ENCODE data around the gene PKHD1.
"Not testable (repeated sequence)": the region's sequence is repeated elsewhere in the genome, so short reads cannot be mapped to it uniquely, and the experiment has no call there.

PKHD1 gene

DNA sequence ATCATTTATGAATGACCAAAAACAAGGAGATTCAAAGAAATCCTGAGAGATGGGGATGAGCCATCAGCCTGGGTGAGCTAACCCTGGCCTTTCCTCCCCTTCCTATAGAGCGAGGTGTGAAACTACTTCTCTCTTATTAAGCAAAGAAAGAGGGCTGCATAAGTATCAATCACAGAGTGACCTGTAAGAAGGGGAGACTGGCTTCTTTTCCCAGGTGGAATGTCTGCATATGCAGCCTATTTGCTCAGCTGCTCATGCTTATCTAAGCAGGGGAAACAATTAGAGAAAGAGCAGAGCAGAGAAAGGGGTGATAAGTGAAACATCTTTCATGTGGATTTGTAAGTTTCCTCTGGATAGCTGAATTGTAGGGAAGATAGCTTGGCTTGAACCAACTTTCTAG lies 160.0 kb downstream of the PKHD1 start:
- DNase-seq (ENCODE audit: low read depth in 2 of 2), result no peak

DNA sequence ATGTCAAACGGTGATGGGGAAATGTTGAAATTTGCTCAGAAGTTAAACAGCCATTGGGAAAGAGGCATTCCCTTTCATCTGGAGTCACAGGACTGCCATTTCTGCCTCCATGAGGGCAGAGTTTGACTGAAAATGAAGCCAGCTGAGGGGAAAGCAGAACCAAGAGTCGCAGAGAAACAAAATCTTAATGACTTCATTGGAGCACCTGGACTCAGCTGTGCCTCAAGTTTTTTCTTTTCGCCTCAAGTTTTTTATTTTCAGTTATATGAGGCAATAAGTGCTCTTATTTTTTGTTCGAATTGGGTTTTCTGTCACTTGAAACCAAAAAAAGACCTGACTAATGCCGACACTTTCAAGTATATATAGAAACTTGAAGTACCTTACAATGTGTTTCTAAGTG lies 161.3 kb downstream of the PKHD1 start:
- no peak for DNase-seq (ENCODE audit: low read depth in 2 of 2)

DNA sequence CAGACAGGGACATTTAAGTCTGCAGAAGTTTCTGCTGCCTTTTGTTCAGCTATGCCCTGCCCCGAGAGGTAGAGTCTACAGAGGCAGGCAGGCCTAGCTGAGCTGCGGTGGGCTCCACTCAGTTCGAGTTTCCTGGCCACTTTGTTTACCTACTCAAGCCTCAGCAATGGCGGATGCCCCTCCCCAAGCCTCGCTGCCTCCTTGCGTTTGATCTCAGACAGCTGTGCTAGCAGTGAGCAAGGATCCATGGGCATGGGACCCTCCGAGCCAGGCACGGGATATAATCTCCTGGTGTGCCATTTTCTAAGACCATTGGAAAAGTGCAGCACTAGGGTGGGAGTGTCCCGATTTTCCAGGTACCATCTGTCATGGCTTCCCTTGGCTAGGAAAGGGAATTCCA lies 164.9 kb downstream of the PKHD1 start:
- not testable (repeated sequence) for DNase-seq (ENCODE audit: low read depth in 2 of 2)

DNA sequence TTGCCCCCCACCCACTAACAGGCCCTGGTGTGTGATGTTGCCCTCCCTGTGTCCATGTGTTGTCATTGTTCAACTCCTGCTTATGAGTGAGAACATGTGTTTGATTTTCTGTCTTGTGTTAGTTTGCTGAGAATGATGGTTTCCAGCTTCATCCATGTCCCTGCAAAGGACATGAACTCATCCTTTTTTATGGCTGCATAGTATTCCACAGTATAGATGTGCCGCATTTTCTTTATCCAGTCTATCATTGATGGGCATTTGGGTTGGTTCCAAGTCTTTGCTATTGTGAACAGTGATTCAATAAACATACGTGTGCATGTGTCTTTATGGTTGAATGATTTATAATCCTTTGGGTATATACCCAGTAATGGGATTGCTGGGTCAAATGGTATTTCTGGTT lies 169.1 kb downstream of the PKHD1 start:
- DNase-seq (ENCODE audit: low read depth in 2 of 2), result not testable (repeated sequence)

DNA sequence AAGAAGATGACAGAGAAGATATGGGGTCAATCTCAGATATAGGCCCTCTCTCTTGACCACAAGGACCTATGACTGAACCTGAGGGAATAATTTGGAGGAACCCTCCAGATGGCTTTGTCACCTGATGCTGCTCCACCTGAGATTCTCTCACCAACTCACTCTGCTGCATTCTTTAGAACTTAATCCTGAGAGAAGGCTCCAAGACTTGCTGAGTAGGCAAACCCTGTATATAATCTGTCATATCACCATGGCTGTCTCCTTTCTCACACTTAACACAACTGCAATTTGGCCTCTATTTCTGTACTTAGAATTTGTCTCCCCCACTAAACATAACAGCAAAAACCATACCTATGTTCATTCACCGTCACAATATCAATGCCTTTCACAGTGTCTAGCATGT lies 172.3 kb downstream of the PKHD1 start:
- DNase-seq (ENCODE audit: low read depth in 2 of 2), result no peak

DNA sequence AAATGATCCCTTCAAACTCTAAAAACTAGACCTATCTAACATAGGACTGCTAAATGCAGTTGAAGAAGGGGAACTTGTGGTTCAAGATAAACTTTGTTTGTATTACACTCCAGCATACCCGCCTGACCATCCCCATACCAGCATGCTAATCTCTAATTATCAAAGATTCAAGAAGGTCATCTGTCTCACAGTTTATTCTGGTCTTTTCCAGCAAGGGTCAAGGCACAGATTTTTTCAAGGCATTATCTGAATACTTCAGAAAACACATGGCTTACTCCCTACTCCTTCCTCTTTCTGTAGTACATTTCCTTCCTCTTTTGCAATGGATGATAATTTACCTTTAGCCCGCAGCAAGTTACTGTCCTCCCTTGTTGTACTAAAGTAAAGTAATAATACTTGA lies 174.1 kb downstream of the PKHD1 start:
- DNase-seq (ENCODE audit: low read depth in 2 of 2), result no peak

DNA sequence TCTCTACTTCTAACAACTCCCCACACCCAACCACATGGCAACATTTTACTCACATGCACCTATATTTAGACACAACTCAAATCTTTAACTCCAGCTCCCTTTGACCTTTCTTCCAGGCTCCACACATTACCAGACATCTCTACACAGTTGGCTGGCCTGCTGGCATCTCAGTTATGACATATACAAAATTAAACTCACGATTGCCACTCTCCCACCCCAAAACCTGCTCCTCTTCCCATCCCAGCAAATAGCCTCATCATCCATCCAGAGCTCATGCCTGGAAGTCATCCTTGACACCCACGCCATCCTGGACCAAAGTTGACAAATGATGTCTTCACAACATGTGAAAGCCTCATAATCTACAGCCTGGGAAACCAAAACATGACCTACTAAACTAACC lies 176.6 kb downstream of the PKHD1 start:
- no peak for DNase-seq (ENCODE audit: low read depth in 2 of 2)

DNA sequence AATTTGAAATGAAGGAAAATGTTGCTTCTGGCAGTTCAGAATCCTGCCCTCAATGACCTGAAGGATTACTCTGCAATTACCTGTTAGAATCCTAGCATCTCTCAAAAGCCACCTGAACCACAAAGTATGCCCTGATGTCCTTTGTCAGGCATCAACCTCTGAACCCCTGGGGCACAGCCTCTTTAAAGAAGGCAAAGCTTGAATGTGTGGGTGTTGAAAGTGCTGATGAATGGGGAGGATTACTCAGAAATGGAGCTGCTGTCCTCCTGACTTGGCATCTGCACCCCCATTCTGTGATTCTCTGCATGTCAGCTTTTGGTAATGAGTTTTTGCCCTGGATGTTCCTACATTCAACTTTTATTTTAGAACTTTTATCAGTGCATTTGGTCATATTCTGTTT lies 179.2 kb downstream of the PKHD1 start:
- DNase-seq (ENCODE audit: low read depth in 2 of 2), result no peak

DNA sequence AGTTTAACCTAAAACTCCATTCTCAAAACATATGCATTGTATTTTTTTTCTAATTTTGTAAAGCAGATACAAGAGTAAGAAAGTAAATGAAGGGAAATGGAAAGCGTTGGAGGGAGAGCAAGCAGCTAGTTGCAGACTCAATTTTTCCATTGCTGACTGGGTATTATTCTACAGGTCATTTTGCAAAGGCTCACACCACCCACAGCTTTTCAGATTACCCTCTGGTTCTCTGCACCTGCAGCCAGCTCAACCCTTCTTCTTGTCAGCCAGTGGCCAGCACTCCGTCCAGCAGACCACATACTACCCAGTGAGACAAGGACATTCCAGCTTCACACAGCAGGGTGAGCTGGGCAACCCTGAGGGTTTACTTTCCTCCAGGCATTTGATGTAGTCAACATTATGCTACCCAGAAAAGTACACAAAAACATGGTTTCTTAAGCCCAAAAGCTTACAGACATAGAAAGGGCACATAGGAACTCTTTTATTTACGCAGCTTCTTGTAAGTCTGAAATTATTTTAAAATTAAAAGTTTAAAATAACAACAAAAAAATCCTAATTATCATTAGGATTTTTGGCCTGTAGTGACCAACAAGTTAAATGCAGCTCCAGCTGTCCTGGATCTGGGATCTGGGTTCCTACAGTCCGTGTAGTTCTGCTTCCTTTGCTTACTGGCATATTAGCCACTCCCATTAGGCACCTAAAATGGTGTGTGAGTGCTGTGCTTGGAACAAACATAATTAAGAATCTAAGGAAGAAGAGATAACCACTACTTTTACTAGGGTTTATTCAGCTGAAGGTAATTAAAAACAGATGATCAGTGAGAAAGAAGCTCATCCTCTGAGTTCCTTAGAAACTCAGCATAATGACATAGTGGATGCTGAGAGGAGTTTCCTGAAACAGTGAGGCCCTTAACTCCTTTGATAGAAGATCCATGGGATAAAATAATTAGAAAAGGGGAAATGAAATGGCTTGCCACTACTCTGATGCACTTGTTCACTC lies 185.3 kb downstream of the PKHD1 start:
- DNase-seq (ENCODE audit: low read depth in 2 of 2), result no peak

DNA sequence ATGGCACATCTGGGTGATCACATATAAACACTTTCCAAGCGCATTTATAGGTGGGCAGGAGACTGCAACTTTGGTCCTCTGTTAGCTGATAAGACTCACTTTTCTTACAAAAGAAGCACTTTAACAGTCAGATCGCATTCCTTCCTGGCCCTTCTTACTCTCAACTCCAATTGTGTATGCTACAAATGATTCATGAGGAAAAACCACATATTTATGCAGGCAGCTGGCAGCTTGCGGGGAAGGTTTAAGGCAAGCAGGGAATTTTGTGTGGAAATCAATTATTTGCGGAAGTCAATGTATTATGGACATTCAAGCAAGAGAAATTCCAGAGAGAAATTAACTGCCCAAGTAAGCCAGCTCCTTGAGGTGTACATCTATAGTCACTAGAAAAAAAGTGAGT lies 194.0 kb downstream of the PKHD1 start:
- no peak for DNase-seq (ENCODE audit: low read depth in 2 of 2)

DNA sequence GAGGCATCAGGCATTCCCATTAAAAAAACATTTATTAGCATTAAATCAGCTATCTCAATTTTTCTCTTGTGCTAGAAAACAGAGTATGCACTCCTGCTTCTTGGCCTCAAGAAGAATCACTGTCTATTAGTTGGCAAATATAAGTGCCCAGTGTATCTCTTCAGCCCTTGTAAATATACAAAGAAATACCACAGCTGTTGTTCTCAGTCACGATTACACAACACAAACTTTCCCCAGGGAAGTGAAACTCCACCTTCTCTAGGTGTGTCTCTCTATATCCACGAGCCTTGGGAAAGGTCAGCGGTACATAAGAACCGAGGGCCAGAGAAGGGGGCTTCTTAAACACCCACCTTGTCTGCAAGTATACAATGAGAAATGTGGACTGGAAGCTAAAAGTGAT lies 194.7 kb downstream of the PKHD1 start:
- DNase-seq (ENCODE audit: low read depth in 2 of 2), result no peak

DNA sequence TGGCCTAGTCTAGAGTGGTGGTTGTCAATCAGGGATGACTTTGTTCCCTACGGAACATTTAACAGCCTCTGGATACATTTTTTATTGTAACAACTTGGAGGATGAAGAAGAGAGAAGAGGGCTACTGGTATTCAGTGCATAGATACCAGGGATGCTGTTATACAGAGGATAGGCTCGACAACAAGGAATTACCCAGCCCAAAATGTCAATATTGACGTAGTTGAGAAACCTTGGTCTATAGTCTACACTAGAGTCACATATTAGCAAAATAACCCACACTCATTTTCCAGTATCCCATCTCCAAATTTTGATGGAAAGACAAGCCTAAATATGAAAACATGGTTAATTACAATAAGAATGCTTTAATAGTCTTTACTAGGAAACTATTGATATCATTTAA lies 195.1 kb downstream of the PKHD1 start:
- DNase-seq (ENCODE audit: low read depth in 2 of 2), result no peak

DNA sequence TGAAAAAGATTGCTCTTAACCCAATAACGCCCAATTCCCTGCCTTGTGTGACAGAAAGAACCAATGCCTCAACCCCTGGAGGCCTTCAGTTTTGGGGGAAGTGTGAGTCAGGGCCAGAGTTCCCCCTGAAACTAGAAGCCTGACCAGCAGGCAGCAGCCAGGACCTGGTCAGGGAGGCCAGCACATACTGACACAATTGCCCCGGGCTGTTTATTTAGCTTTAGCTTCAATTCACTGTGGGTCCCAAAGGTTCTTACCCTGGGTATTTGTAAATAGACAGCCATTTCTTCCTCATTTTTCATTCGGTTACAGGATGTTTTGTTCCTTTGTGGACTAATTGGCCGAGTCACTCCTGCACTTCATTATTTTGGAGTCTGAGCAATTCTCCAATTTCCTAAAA lies 195.6 kb downstream of the PKHD1 start:
- DNase-seq (ENCODE audit: low read depth in 2 of 2), result no peak

DNA sequence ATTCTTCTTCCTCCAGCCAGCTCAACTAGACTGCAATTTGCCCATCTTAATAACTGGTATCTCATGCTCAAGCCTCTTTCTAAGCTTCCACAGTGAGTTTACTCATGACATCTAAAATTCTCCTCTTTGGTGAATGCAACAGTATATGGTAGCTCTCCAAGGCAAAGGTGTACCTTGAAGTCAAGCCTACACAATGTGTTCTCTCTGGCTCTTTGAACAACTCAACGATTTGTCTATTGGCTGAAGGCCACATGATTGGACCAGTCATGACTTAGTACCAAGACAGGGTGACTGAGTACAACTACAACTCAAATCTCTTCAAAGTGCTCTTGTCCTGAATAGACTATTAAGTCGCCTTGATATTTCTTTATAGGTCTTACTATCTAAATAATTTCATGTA lies 199.6 kb downstream of the PKHD1 start:
- no peak for DNase-seq (ENCODE audit: low read depth in 2 of 2)

DNA sequence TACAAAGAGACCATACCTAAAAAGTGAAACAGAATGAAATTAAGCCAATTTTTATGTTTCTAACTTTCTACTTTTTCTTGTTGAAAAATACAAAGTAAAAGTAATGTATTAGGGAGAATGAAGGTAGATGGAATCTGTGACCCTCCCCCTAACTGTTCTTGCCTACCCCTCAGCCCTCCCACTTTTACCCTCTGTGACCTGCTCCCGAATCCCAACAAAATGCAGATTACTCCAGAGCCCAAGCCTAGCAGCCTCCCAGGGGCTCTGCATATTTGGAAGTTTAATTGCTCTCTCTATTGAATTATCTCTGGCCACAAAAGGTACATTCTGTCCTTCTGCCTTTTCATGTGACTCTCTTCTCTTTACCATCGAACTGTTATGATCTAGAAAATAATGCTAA lies 201.5 kb downstream of the PKHD1 start:
- no peak for DNase-seq (ENCODE audit: low read depth in 2 of 2)

DNA sequence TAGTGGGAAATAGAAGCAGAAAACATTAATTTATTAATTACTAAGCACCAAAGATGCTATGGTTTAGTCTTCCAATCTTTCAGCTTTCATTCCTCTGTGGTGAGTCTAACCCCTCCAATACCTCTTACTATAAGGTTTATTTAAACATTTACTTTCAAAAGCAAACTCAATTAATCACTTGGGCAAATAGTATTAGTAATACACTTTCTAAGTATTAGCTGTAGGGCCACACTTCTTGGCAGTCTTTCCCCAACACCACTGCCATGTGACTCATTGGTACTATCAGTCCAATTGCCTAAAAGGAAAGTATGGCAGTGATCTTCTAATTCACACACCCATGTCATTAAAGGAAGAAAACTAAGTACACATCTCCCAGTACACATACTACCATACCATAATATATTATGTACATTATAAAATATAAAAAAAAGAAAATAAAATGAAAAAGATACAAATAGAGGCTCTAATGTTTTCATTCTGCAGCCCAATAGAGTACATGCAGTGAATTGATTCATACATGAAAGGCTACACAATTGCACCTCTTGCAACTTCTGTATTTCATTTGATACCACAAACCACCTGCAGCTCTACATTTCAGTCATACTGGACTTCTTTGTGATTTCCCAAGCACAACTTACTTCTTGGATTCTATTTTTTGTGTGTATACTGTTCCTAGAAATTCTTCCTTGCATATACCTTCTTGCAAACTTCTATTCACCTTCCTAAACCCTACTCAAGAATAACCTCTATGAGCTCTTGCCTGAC lies 218.6 kb downstream of the PKHD1 start:
- no peak for DNase-seq (ENCODE audit: low read depth in 2 of 2)

DNA sequence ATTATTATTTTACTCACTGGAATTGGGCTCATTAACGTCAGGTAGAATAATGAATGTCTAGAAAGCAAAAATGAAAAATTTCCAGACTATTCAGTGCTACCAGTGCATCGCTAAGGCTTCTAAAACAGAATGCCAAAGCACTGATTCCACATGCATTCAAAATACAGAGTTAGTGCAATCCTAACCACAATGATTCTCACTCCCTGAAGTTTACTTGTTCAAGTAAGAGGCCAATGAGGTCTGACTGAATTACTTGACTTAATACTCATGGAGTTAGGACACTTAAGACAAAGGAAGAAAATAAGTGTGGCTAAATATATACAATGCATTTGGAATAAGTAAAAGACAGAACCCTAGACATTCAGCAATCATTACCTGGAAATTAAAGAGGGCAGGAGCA lies 220.5 kb downstream of the PKHD1 start:
- no peak for DNase-seq (ENCODE audit: low read depth in 2 of 2)

DNA sequence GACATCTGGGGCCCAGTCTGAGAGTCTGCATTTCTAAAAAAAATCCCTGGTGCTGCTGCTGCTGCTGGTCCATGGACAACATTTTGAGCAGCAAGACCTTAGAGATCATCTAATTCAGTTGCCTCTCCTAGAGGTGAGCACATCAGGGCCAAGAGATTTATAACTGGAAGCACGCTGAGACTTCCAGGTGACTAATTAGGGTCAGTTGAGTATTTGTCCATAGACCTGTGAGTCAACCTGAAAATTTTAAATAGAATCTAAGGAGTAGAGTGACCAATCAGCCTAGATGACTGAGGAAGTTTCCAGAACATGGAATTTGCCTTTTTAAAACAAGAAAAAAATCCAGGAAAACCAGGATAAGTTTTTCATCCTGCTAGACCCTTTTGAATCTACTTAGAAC lies 221.4 kb downstream of the PKHD1 start:
- DNase-seq (ENCODE audit: low read depth in 2 of 2), result no peak

DNA sequence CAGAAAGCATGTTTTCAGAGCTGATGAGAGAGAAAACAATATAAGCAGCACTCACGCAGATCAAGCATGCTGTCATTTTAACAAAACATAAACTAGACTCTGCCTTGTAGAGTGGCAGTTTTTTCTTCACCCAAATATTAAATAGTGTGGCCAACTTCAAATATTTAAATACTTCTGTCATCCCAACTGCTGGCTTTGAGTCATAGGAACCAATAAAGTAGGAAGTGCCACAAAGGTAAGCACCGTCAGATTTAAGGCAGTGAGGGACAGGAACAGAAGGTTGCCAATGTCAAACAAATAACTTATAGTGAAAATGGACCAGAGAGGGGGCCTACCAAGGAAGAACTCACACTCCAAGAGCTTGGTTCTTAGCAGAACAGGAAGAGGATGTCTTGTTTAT lies 222.2 kb downstream of the PKHD1 start:
- DNase-seq (ENCODE audit: low read depth in 2 of 2), result no peak

DNA sequence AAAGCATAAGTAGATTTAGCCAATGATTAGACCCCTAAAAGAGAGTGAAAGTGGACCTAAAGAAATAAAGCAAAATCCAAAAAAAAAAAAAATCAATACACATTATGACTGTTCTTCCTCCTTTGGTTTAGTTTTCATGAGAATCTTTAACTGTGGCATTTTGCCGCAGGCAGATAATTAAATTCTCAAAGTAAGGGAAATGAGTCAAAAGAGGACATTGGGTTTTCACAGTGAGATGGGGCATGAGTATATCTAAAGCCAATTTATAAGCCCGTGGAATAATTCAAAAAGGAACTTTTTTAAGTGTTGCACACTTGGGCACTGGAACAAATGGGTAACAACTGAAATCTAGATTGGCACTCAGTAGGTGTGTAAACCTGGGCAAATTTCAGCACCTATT lies 230.3 kb downstream of the PKHD1 start:
- no peak for DNase-seq (ENCODE audit: low read depth in 2 of 2)

DNA sequence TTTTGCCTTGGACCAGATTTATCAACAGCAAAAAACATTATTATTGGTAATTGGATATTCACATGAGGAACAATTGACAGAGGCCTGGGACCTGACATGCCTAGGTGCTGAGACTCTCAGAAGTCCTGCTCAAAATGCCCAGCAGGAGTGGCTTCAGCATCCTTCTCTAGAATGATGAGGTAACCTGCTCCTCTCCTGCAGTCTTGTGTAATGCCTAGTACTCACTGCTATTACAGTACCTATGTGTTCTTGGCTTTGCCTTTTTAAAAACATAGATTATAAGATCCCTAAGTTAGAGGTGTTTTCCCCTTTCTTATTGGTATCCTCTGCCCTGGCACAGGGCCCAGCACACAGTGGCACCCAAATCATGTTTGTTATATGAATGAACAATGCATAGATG lies 230.9 kb downstream of the PKHD1 start:
- no peak for DNase-seq (ENCODE audit: low read depth in 2 of 2)

DNA sequence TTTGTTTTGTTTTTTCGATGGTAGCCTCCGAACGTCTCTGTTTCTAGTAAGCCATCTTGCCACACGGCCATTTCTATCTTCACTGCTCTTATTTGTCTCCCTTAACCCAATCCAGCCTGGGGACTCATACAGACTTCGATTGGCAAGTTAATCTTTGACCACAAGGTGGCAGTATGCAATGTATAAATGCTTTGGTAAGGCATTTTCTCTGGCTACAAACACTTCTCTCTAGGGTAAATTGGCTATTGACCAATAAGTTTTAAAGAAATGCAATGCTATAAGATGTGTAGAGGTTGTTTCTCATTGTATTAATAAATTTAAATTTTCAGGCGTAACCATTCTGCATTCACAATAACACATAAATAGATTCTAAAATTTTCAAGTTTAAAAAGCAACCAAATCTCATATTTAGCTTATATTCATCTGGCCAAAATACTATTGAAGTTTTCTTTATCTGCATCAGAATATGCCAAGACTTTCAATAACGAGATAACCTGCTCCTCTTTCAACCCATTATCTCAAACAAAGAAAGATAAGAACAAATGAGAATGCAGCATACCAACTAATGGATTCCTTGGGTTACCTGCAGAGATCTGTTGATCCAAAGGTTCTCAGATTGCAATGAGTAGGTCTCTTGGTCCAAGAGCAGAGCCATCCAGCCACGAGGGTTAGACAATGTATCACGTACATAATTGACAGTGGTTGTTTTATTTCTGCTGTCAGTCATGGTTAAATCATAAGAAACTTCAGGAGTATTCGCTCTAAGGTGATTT lies 231.9 kb downstream of the PKHD1 start:
- peak in 1 of 2 experiments; percentile 12 for DNase-seq (ENCODE audit: low read depth in 2 of 2)
